H9 (cell line): ENCODE results near the gene FBXL13. TPM values are rescaled to one million over a fixed set of nuclear protein-coding genes. Genes with fewer than 3 reads are reported as not detected.

Experiments
- DNase-seq: peaks from one replicate; pipeline ENCODE4 v3.0.0-alpha.2; 2017
- H2AFZ ChIP-seq: one replicate; pipeline ENCODE4 v1.6.1; 2013; ENCODE audit warnings: mild to moderate bottlenecking, low read length, control low read depth, moderate library complexity
- H2AK5ac ChIP-seq: 2 replicates; pipeline ENCODE4 v1.6.1; 2013; ENCODE audit warnings: low read length, control low read depth, mixed read lengths; ENCODE audit not compliant: insufficient read length
- H2BK120ac ChIP-seq: one replicate; pipeline ENCODE4 v1.6.1; 2013; ENCODE audit warnings: low read depth, mild to moderate bottlenecking, low read length, control low read depth, inconsistent platforms; ENCODE audit not compliant: poor library complexity, severe bottlenecking
- H2BK12ac ChIP-seq: 2 replicates; pipeline ENCODE4 v1.6.1; 2013; ENCODE audit warnings: low read length, control low read depth, mixed read lengths, low read depth; ENCODE audit not compliant: insufficient read length
- H2BK15ac ChIP-seq: 2 replicates; pipeline ENCODE4 v1.6.1; 2013; ENCODE audit warnings: low read depth, low read length, control low read depth
- H2BK20ac ChIP-seq: one replicate; pipeline ENCODE4 v1.6.1; 2013; ENCODE audit warnings: low read depth, mild to moderate bottlenecking, low read length, control low read depth, inconsistent platforms; ENCODE audit not compliant: poor library complexity, severe bottlenecking
- H2BK5ac ChIP-seq: 2 replicates; pipeline ENCODE4 v1.6.1; 2013; ENCODE audit warnings: low read length, control low read depth, mixed read lengths; ENCODE audit not compliant: insufficient read length
- H3K14ac ChIP-seq: 2 replicates; pipeline ENCODE4 v1.6.1; 2013; ENCODE audit warnings: low read length, control low read depth; ENCODE audit not compliant: insufficient read depth
- H3K18ac ChIP-seq: 2 replicates; pipeline ENCODE4 v1.6.1; 2013; ENCODE audit warnings: low read depth, mild to moderate bottlenecking, mixed read lengths, low read length, control low read depth; ENCODE audit not compliant: insufficient read length
- H3K23ac ChIP-seq: 2 replicates; pipeline ENCODE4 v1.6.1; 2013; ENCODE audit warnings: low read length, control low read depth, mixed read lengths, low read depth; ENCODE audit not compliant: insufficient read length
- H3K23me2 ChIP-seq: 2 replicates; pipeline ENCODE4 v1.6.1; 2013; ENCODE audit warnings: low read depth, mild to moderate bottlenecking, mixed read lengths, low read length, control low read depth; ENCODE audit not compliant: insufficient read length, poor library complexity, severe bottlenecking
- H3K27ac ChIP-seq: 2 replicates; pipeline ENCODE4 v1.5.1; 2013; ENCODE audit warnings: low read length, control low read depth, mixed read lengths, low read depth; ENCODE audit not compliant: insufficient read length
- H3K27me3 ChIP-seq: 2 replicates; pipeline ENCODE4 v1.6.1; 2013; ENCODE audit warnings: low read length, control low read depth, inconsistent platforms; ENCODE audit not compliant: insufficient read depth
- H3K4ac ChIP-seq: 2 replicates; pipeline ENCODE4 v1.6.1; 2013; ENCODE audit warnings: low read depth, mild to moderate bottlenecking, control low read depth, inconsistent platforms, low read length, moderate library complexity
- H3K4me1 ChIP-seq: 2 replicates; pipeline ENCODE4 v1.6.1; 2013; ENCODE audit warnings: low read length, control low read depth, inconsistent platforms; ENCODE audit not compliant: insufficient read depth
- H3K4me2 ChIP-seq: 2 replicates; pipeline ENCODE4 v1.6.1; 2013; ENCODE audit warnings: low read length, control low read depth, mixed read lengths; ENCODE audit not compliant: insufficient read length, insufficient read depth
- H3K56ac ChIP-seq: 2 replicates; pipeline ENCODE4 v1.6.1; 2013; ENCODE audit warnings: low read depth, mild to moderate bottlenecking, mixed read lengths, low read length, control low read depth; ENCODE audit not compliant: insufficient read length
- H3K79me1 ChIP-seq: 2 replicates; pipeline ENCODE4 v1.6.1; 2013; ENCODE audit warnings: low read depth, mild to moderate bottlenecking, moderate library complexity, low read length, control low read depth, inconsistent platforms; ENCODE audit not compliant: insufficient read depth, poor library complexity, severe bottlenecking
- H3K79me2 ChIP-seq: 2 replicates; pipeline ENCODE4 v1.6.1; 2013; ENCODE audit warnings: low read length, control low read depth, inconsistent platforms; ENCODE audit not compliant: insufficient read depth
- H3K9ac ChIP-seq: 2 replicates; pipeline ENCODE4 v1.6.1; 2013; ENCODE audit warnings: low read length, control low read depth, mixed read lengths; ENCODE audit not compliant: insufficient read length; ENCODE audit errors: extremely low read depth
- H3K9me3 ChIP-seq: one replicate; pipeline ENCODE4 v1.6.1; 2013; ENCODE audit warnings: low read depth, low read length, inconsistent platforms; ENCODE audit not compliant: control insufficient read depth
- H3T11ph ChIP-seq: one replicate; pipeline ENCODE4 v1.6.1; 2013; ENCODE audit warnings: mild to moderate bottlenecking, low read length, control low read depth, inconsistent platforms
- H4K20me1 ChIP-seq: one replicate; pipeline ENCODE4 v1.6.1; 2013; ENCODE audit not compliant: control insufficient read depth, insufficient read length, insufficient read depth
- H4K5ac ChIP-seq: 2 replicates; pipeline ENCODE4 v1.6.1; 2013; ENCODE audit warnings: low read depth, mild to moderate bottlenecking, mixed read lengths, low read length, control low read depth; ENCODE audit not compliant: insufficient read length
- H4K8ac ChIP-seq: replicated peaks from 2 replicates; pipeline ENCODE4 v1.6.1; 2013; ENCODE audit warnings: low read length, control low read depth, mixed read lengths, low read depth; ENCODE audit not compliant: insufficient read length
- H4K91ac ChIP-seq: 2 replicates; pipeline ENCODE4 v1.6.1; 2013; ENCODE audit warnings: low read depth, mild to moderate bottlenecking, moderate library complexity, mixed read lengths, low read length, control low read depth; ENCODE audit not compliant: insufficient read length
- H3K27ac Mint-ChIP-seq, 3 experiments: 2 replicates in 2 of 3; 3 replicates in 1 of 3; pipeline ENCODE4 v1.8.0; 2020 to 2021; ENCODE audit warnings: mixed read lengths in 3 of 3, mild to moderate bottlenecking in 1 of 3, moderate library complexity in 1 of 3
- H3K27me3 Mint-ChIP-seq: 2 replicates; pipeline ENCODE4 v1.8.0; 2021; ENCODE audit warnings: low read depth, mild to moderate bottlenecking, moderate library complexity, mixed read lengths
- H3K36me3 Mint-ChIP-seq, 3 experiments: 2 replicates in 2 of 3; 3 replicates in 1 of 3; pipeline ENCODE4 v1.8.0; 2020 to 2021; ENCODE audit warnings: low read depth in 3 of 3, mixed read lengths in 3 of 3; ENCODE audit not compliant: insufficient read depth in 1 of 3
- H3K4me1 Mint-ChIP-seq, 2 experiments: 2 replicates each; pipeline ENCODE4 v1.8.0; 2020; ENCODE audit warnings: mixed read lengths in 2 of 2
- H3K4me3 Mint-ChIP-seq, 2 experiments: 2 replicates in 1 of 2; 3 replicates in 1 of 2; pipeline ENCODE4 v1.8.0; 2020 to 2021; ENCODE audit warnings: mild to moderate bottlenecking in 2 of 2, mixed read lengths in 2 of 2, moderate library complexity in 1 of 2
- H3K9me3 Mint-ChIP-seq, 2 experiments: 2 replicates in 1 of 2; 3 replicates in 1 of 2; pipeline ENCODE4 v1.8.0; 2020; ENCODE audit warnings: mild to moderate bottlenecking in 2 of 2, mixed read lengths in 2 of 2, moderate library complexity in 1 of 2
- CTCF ChIP-seq: fragments of 200-600 bp; sonication (generic); conservative IDR thresholded peaks from 3 replicates; pipeline ENCODE4 v1.8.0; 2021; ENCODE audit warnings: antibody characterized with exemption, mild to moderate bottlenecking
- WGBS: extraction: QIAGEN DNeasy Blood & Tissue Kit; methylation state at CpG from one replicate; pipeline ENCODE4 v1.1.7; 2013; ENCODE audit warnings: missing lambda C conversion rate, low lambda C conversion rate, mixed read lengths; ENCODE audit not compliant: insufficient read length; ENCODE audit errors: extremely low coverage; 5-methylcytosine and 5-hydroxymethylcytosine counted together
- total RNA-seq: library from RNA; stranded (reverse); gene quantifications from 2 replicates; pipeline ENCODE4 v1.2.1, GENCODE V29; 2021

Gene FBXL13
- total RNA-seq, 1 experiment from 2014 or later: 4.4 TPM

- Histone ChIP-seq H3K79me2 (no peaks in the 10 kb centered on the region), H4K5ac (no peak overlapping the region), H3K14ac (no peak overlapping the region), H3K56ac (no peak overlapping the region), H2BK12ac (no peak overlapping the region), H2BK5ac (no peak overlapping the region), H3K4me1 (no peaks in the 10 kb centered on the region), H3T11ph (no peak overlapping the region), H4K91ac (no peak overlapping the region), H2AK5ac (no peak overlapping the region), H2BK15ac (no peak overlapping the region), H3K9me3 (no peaks in the 10 kb centered on the region), H4K20me1 (no peaks in the 10 kb centered on the region), H2BK20ac (no peak overlapping the region), H3K4ac (no peak overlapping the region), H4K8ac (no peak overlapping the region), H3K4me2 (no peak overlapping the region), H3K27me3 (no peaks in the 10 kb centered on the region), H3K23me2 (no peaks in the 10 kb centered on the region), H3K23ac (no peak overlapping the region), H3K9ac (no peak overlapping the region), H3K27ac (no peak overlapping the region), H2AFZ (no peak overlapping the region), H2BK120ac (no peak overlapping the region), H3K18ac (no peak overlapping the region), H3K79me1 (no peaks in the 10 kb centered on the region)
- no CpG with 5 or more reads among the region's 5 CpGs for WGBS
- Mint-ChIP-seq H3K9me3 (no peaks in the 10 kb centered on the region), H3K36me3 (no peaks in the 10 kb centered on the region), H3K27me3 (no peaks in the 10 kb centered on the region), H3K4me3 (no peak overlapping the region), H3K4me1 (no peaks in the 10 kb centered on the region), H3K27ac (no peak overlapping the region)
- no peak for TF ChIP-seq CTCF
- DNase-seq: no peak
Observed at GRCh38 chr7:102849079-102849478, 225.5 kb downstream of the FBXL13 start.
